Thyroid gland (tissue), 4 donors: Measurements from ENCODE around the gene ADIG. TPM values are rescaled to one million over a fixed set of nuclear protein-coding genes. Genes with fewer than 3 reads are reported as not detected.

Experiments
- DNase-seq, 2 donors: peaks; one replicate each; pipeline ENCODE4 v3.0.0-alpha.2; 2019
- H3K27ac ChIP-seq, 3 donors: fragments of 200-600 bp; sonication (generic); 1 replicate in 2 of 3; 2 replicates in 1 of 3; pipeline ENCODE4 v1.5.1; 2016 to 2019; ENCODE audit warnings: mild to moderate bottlenecking in 1 of 3, moderate library complexity in 1 of 3
- H3K27me3 ChIP-seq: fragments of 200-600 bp; sonication (generic); one replicate; pipeline ENCODE4 v1.5.1; 2019
- H3K36me3 ChIP-seq, 2 donors: fragments of 200-600 bp; sonication (generic); one replicate each; pipeline ENCODE4 v1.5.1; 2016 to 2019
- H3K4me1 ChIP-seq, 2 donors: fragments of 200-600 bp; sonication (generic); one replicate each; pipeline ENCODE4 v1.5.1; 2017 to 2019
- H3K4me3 ChIP-seq, 3 donors: fragments of 200-600 bp; sonication (generic); replicated peaks in 1 of 3; 1 replicate in 2 of 3; 2 replicates in 1 of 3; pipeline ENCODE4 v1.5.1; 2016; ENCODE audit warnings: mild to moderate bottlenecking in 1 of 3
- H3K9me3 ChIP-seq: fragments of 200-600 bp; sonication (generic); one replicate; pipeline ENCODE4 v1.5.1; 2017
- POLR2A ChIP-seq, 2 donors: fragments of 450-650 bp; IDR thresholded peaks; one replicate each; pipeline ENCODE4 v1.6.1; 2017; ENCODE audit warnings: antibody characterized with exemption in 2 of 2, mild to moderate bottlenecking in 2 of 2, moderate library complexity in 1 of 2
- WGBS, 2 donors: methylation state at CpG; one replicate each; pipeline ENCODE4 v1.1.5; 2017; 5-methylcytosine and 5-hydroxymethylcytosine counted together
- intact Hi-C: fragments of 100-400 bp; cut with DNase I; formaldehyde crosslinking; loops from one replicate; pipeline ENCODE4 v1.15.1; 2023
- total RNA-seq, 4 donors: library from RNA; depleted of rRNA; stranded (reverse); fragments of >200 nt; gene quantifications; one replicate each; pipeline ENCODE4 v1.2.3, GENCODE V29; 2016
- TF ChIP-seq, protein P1 (sequence below), 6 experiments: fragments of 200-600 bp in 3 of 6; fragments of 450-650 bp in 3 of 6; sonication (generic) in 3 of 6; IDR thresholded peaks; one replicate each; pipeline ENCODE4 v1.5.1; 2016 to 2019; ENCODE audit warnings: antibody characterized with exemption in 6 of 6, mild to moderate bottlenecking in 2 of 6, inconsistent platforms in 1 of 6, moderate library complexity in 1 of 6

ADIG gene
- total RNA-seq, 4 donors from 2014 or later: 1.6 TPM; not detected in 3

DNA sequence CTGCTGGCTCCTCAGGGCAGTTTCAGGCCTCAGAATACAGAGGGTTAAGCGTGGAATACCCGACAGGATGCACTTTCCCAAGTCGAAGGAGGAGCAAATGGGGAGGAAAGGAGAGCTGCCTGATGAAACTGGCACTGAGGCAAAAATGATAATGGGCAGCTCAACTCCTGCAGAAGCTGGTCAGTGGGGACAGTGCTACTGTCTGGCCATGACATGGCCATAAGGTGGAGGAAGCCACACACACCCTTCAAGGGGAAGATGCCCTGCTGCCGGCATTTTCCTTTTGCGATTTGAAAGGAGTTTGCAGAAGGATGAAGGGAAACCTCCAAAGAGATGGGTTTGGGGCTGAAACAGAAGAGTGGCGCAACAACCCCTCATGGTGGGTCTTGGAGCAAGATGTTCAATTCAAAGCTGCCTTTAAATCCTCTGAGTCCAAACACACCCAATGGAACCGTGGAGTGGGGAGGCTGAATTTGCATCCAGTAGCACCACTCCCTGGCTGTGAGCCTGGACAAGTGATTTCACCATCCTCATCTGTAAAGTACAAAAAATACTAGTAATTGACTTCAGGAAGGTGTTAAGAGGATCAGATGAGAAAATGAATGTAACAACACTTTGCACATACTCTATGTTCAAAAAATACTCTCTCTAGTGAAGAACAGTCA is 3.2 kb downstream of the ADIG start:
- TF ChIP-seq, protein P1, sequence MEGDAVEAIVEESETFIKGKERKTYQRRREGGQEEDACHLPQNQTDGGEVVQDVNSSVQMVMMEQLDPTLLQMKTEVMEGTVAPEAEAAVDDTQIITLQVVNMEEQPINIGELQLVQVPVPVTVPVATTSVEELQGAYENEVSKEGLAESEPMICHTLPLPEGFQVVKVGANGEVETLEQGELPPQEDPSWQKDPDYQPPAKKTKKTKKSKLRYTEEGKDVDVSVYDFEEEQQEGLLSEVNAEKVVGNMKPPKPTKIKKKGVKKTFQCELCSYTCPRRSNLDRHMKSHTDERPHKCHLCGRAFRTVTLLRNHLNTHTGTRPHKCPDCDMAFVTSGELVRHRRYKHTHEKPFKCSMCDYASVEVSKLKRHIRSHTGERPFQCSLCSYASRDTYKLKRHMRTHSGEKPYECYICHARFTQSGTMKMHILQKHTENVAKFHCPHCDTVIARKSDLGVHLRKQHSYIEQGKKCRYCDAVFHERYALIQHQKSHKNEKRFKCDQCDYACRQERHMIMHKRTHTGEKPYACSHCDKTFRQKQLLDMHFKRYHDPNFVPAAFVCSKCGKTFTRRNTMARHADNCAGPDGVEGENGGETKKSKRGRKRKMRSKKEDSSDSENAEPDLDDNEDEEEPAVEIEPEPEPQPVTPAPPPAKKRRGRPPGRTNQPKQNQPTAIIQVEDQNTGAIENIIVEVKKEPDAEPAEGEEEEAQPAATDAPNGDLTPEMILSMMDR (IDR thresholded peaks at IDR 0.05): no peak
- no peak for TF ChIP-seq POLR2A (IDR thresholded peaks at IDR 0.05)
- no peak for DNase-seq
- Histone ChIP-seq H3K27me3 (no peaks in the 10 kb centered on the region), H3K4me1 (peaks cover 20 to 28% of the 10 kb centered on the region in 2 donors), H3K27ac (no peak overlapping the region), H3K9me3 (no peaks in the 10 kb centered on the region), H3K4me3 (no peak overlapping the region), H3K36me3 (no peaks in the 10 kb centered on the region)
- WGBS, 2 donors: 58 to 65% methylated on average over 7 of the region's 7 CpGs
- intact Hi-C loops: no loop called here

DNA sequence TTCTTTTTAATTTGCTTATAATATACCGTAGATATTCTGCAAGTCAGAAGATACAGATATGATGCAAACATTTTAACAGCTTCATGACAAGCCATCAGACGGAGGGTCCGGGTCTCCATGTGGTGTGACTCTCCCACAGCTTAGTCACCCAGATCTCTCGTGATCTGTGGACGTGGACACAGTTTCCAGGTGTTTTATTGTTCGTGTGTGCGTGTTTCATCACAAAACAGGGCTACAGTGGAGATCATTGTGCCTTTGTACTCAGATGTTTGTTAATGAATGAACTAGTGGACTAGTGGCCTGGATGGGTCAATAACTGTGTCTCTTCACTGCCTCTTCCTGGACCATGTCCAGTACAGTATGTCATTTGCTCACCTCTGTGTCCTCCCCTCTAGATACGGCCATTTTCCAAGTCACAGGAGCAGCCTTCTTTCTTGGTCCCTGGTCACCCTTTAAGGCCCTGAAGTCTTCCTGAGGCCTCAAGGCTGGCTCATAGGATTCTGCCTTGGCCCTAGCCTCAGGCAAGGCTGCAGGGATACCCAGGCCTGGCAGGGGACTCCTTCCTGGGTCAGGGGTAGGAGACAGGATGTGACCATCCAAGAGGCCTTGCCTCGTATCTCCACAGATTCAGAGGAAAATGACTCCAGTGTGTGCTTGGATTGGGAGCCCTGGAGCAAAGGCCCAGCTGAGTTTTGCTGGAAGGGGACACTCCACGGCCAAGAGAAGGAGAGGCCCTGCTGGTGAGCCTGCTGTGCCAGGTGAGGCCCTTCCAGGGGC is 4.6 kb downstream of the ADIG start:
- TF ChIP-seq, protein P1 (IDR thresholded peaks at IDR 0.05): no peak
- no peak for TF ChIP-seq POLR2A (IDR thresholded peaks at IDR 0.05)
- intact Hi-C loops: no loop called here
- 83 to 89% methylated on average over 10 of the region's 10 CpGs for WGBS, 2 donors
- DNase-seq: no peak
- Histone ChIP-seq H3K27me3 (no peaks in the 10 kb centered on the region), H3K4me3 (no peak overlapping the region), H3K27ac (no peak overlapping the region), H3K4me1 (peaks cover 6 to 14% of the 10 kb centered on the region in 2 donors), H3K36me3 (no peaks in the 10 kb centered on the region), H3K9me3 (no peaks in the 10 kb centered on the region)

GRCh38 chr20:38586181-38586525 is 5.2 kb downstream of the ADIG start:
- WGBS, 2 donors: 75 to 87% methylated on average over 2 to 3 of the region's 3 CpGs
- TF ChIP-seq, protein P1 (IDR thresholded peaks at IDR 0.05): no peak
- no peak for TF ChIP-seq POLR2A (IDR thresholded peaks at IDR 0.05)
- Histone ChIP-seq H3K4me1 (peaks cover 4 to 9% of the 10 kb centered on the region in 2 donors), H3K27me3 (no peaks in the 10 kb centered on the region), H3K4me3 (no peak overlapping the region), H3K27ac (no peak overlapping the region), H3K36me3 (no peaks in the 10 kb centered on the region), H3K9me3 (no peaks in the 10 kb centered on the region)
- no peak for DNase-seq
- intact Hi-C loops: no loop called here

DNA sequence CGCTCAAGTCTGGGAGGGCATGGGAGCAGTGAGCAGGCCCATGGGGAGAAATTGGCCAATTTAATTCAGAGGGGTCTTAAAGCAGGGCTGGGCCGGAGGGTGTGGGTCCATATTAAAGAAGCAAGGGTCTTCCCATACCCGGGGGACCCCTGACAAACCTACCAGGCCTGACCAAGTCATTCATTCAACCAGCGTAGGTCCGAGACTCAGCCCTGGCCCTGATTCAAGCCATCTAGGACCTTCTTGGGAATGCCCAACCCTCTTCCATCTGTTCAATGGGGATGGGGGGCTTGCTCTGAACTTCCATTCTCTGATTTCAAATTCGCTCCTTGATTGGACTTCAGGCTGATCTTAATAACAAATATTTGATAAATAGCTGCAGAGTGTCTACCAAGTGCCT is 7.3 kb downstream of the ADIG start:
- DNase-seq: no peak
- H3K4me3 ChIP-seq: no peak overlapping the region
- H3K36me3 ChIP-seq: no peaks in the 10 kb centered on the region
- no peaks in the 10 kb centered on the region for H3K9me3 ChIP-seq
- no peaks in the 10 kb centered on the region for H3K4me1 ChIP-seq
- TF ChIP-seq, protein P1 (IDR thresholded peaks at IDR 0.05): no peak
- no peak for TF ChIP-seq POLR2A (IDR thresholded peaks at IDR 0.05)
- intact Hi-C loops: no loop called here
- H3K27me3 ChIP-seq: no peaks in the 10 kb centered on the region
- WGBS, 2 donors: 93 to 96% methylated on average over 6 of the region's 6 CpGs
- no peak overlapping the region for H3K27ac ChIP-seq

DNA sequence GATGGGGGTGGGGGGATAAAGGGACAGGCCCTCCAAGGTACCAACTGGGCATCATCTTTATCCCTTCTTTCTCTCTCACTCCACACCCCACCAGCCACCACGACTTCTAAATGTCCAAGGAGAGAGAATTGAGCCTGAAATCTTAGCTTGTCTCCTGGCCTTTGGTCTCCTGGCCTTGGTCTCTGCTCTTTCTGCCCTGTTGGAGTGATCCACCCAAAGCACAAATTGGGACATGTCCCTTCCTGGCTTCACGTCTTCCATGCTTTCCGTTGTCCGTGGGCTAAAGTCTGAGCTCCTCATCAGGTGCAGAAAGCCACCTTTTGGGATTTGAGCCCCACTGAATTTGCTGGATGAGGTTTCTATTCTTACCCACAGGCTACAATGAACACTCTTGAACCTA is 8.4 kb downstream of the ADIG start:
- Histone ChIP-seq H3K27ac (no peak overlapping the region), H3K4me1 (no peaks in the 10 kb centered on the region), H3K9me3 (no peaks in the 10 kb centered on the region), H3K4me3 (no peak overlapping the region), H3K27me3 (no peaks in the 10 kb centered on the region), H3K36me3 (no peaks in the 10 kb centered on the region)
- TF ChIP-seq, protein P1 (IDR thresholded peaks at IDR 0.05): no peak
- no peak for TF ChIP-seq POLR2A (IDR thresholded peaks at IDR 0.05)
- DNase-seq: no peak
- intact Hi-C loops: no loop called here
- WGBS, 2 donors: 84 to 87% methylated on average over 4 of the region's 4 CpGs
